Right lobe of liver (tissue), 6 donors: ENCODE measurements around the gene TOMM6. TPM values are rescaled to one million over a fixed set of nuclear protein-coding genes. Genes with fewer than 3 reads are reported as not detected.

ENCODE experiments used
- ATAC-seq, 4 donors: fragments of 200-7000 bp; cut with Tn5 transposase; one replicate each; pipeline ENCODE4 v1.9.1; 2020; ENCODE audit warnings: mild to moderate bottlenecking in 4 of 4, moderate library complexity in 4 of 4
- DNase-seq, 3 donors: peaks; one replicate each; pipeline ENCODE4 v3.0.0-alpha.2; 2020
- H3K27ac ChIP-seq, 3 donors: fragments of 200-600 bp; one replicate each; pipeline ENCODE4 v1.8.0; 2022
- H3K27me3 ChIP-seq, 2 donors: fragments of 200-600 bp; one replicate each; pipeline ENCODE4 v1.8.0; 2022
- H3K36me3 ChIP-seq, 4 donors: fragments of 200-600 bp; sonication (generic) in 1 of 4; one replicate each; pipeline versions ENCODE4 v1.5.1 to v1.8.0; 2017 to 2022; ENCODE audit warnings: control low read depth in 1 of 4
- H3K4me1 ChIP-seq, 4 donors: fragments of 200-600 bp; sonication (generic) in 1 of 4; one replicate each; pipeline versions ENCODE4 v1.5.1 to v1.8.0; 2017 to 2022; ENCODE audit warnings: control low read depth in 1 of 4
- H3K4me3 ChIP-seq, 3 donors: fragments of 200-600 bp; one replicate each; pipeline ENCODE4 v1.8.0; 2022
- H3K9me3 ChIP-seq, 4 donors: fragments of 200-600 bp; sonication (generic) in 1 of 4; one replicate each; pipeline versions ENCODE4 v1.5.1 to v1.8.0; 2017 to 2022; ENCODE audit warnings: control low read depth in 1 of 4
- POLR2A ChIP-seq: fragments of 450-650 bp; IDR thresholded peaks from one replicate; pipeline ENCODE4 v1.6.1; 2017; ENCODE audit warnings: antibody characterized with exemption, mild to moderate bottlenecking
- WGBS: methylation state at CpG from one replicate; pipeline ENCODE4 v1.1.6; 2018; ENCODE audit warnings: low coverage, low lambda C conversion rate; ENCODE audit not compliant: insufficient coverage; ENCODE audit errors: missing lambda C conversion rate; 5-methylcytosine and 5-hydroxymethylcytosine counted together
- intact Hi-C, 2 donors: fragments of 100-400 bp; cut with DNase I; formaldehyde crosslinking; loops; one replicate each; pipeline versions ENCODE4 v1.11.2 to v1.14.1; 2022
- total RNA-seq, 6 experiments: library from RNA; depleted of rRNA in 2 of 6; stranded (reverse); fragments of >200 nt in 2 of 6; fragmentation: NEBNext Ultra II Directional in 3 of 6; extraction: Animal tissue kit (Norgen Biotek cat#: 25700) in 3 of 6; gene quantifications; one replicate each; pipeline versions ENCODE4 v1.1.0 to v1.2.4, GENCODE V29; 2016 to 2023
- TF ChIP-seq, protein P1 (sequence below), 4 donors: fragments of 200-600 bp in 3 of 4; fragments of 450-650 bp in 1 of 4; IDR thresholded peaks; one replicate each; pipeline versions ENCODE4 v1.5.1 to v1.8.0; 2016 to 2022; ENCODE audit warnings: antibody characterized with exemption in 4 of 4, mild to moderate bottlenecking in 2 of 4
- donor health status: DM: no; HTN: yes; CAD: no.
- donor health status: DM: no; HTN: no; CAD: no.
- donor health status: DM: no; HTN: no; CAD: no.
- donor health status: DM: no; HTN: yes; CAD: no.
- donor health status: DM: no; HTN: yes; CAD: no.

The TOMM6 gene
- total RNA-seq, 6 experiments from 2014 or later: 61.8 to 104 (median 75.6) TPM

DNA sequence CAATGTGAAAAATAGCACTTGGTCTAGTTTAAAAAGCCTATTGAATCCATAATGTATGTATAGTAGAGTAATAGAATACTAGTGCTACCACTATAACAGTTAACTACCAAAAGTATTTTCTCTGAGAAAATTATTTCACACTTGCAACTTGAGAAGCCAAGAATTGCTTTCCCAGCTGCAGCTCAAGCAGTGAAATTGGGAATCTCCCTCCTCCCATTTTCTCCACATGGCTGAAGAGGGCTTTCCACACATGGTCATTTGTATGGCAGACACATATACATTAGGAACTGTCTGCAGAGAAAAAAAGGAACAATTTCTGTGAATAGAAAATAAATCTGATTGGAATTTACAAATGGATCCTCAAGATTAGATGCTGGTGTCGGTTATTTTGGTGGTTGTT is 34.5 kb downstream of the TOMM6 start:
- DNase-seq: no peak
- no peak for TF ChIP-seq POLR2A
- TF ChIP-seq, protein P1, sequence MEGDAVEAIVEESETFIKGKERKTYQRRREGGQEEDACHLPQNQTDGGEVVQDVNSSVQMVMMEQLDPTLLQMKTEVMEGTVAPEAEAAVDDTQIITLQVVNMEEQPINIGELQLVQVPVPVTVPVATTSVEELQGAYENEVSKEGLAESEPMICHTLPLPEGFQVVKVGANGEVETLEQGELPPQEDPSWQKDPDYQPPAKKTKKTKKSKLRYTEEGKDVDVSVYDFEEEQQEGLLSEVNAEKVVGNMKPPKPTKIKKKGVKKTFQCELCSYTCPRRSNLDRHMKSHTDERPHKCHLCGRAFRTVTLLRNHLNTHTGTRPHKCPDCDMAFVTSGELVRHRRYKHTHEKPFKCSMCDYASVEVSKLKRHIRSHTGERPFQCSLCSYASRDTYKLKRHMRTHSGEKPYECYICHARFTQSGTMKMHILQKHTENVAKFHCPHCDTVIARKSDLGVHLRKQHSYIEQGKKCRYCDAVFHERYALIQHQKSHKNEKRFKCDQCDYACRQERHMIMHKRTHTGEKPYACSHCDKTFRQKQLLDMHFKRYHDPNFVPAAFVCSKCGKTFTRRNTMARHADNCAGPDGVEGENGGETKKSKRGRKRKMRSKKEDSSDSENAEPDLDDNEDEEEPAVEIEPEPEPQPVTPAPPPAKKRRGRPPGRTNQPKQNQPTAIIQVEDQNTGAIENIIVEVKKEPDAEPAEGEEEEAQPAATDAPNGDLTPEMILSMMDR (IDR thresholded peaks at IDR 0.05): no peak
- no peak for ATAC-seq
- 100% methylated on average over 1 of the region's 1 CpG for WGBS
- H3K9me3 ChIP-seq: no peaks in the 10 kb centered on the region
- H3K36me3 ChIP-seq: no peaks in the 10 kb centered on the region
- intact Hi-C loops: no loop called here
- H3K4me3 ChIP-seq: no peak overlapping the region
- H3K4me1 ChIP-seq: no peaks in the 10 kb centered on the region
- H3K27me3 ChIP-seq: no peaks in the 10 kb centered on the region
- H3K27ac ChIP-seq: no peak overlapping the region

DNA sequence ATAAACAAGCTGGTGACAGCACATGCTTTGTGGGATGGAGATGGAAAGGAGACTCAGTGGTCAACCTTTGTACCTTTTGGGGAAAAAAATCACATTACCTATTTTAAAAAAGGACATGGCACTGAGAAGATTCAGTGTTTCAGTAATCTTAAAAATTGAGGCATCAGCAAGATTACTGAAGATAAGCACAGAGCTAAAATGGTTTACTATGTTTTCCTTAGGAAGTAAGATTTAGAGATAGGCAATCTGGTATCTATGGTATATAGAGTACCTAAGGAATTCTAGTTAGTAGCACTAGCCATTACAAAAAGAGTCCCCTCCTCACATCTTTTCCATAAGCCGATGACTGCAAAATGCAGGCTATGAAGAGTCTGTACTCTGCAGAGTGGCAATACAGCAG is 35.7 kb downstream of the TOMM6 start:
- 100% methylated on average over 1 of the region's 1 CpG for WGBS
- Histone ChIP-seq H3K27me3 (no peaks in the 10 kb centered on the region), H3K4me3 (no peak overlapping the region), H3K36me3 (no peaks in the 10 kb centered on the region), H3K4me1 (no peaks in the 10 kb centered on the region), H3K27ac (no peak overlapping the region), H3K9me3 (no peaks in the 10 kb centered on the region)
- TF ChIP-seq POLR2A: no peak
- TF ChIP-seq, protein P1 (IDR thresholded peaks at IDR 0.05): no peak
- DNase-seq (no peak), ATAC-seq (no peak)
- intact Hi-C loops: no loop called here

DNA sequence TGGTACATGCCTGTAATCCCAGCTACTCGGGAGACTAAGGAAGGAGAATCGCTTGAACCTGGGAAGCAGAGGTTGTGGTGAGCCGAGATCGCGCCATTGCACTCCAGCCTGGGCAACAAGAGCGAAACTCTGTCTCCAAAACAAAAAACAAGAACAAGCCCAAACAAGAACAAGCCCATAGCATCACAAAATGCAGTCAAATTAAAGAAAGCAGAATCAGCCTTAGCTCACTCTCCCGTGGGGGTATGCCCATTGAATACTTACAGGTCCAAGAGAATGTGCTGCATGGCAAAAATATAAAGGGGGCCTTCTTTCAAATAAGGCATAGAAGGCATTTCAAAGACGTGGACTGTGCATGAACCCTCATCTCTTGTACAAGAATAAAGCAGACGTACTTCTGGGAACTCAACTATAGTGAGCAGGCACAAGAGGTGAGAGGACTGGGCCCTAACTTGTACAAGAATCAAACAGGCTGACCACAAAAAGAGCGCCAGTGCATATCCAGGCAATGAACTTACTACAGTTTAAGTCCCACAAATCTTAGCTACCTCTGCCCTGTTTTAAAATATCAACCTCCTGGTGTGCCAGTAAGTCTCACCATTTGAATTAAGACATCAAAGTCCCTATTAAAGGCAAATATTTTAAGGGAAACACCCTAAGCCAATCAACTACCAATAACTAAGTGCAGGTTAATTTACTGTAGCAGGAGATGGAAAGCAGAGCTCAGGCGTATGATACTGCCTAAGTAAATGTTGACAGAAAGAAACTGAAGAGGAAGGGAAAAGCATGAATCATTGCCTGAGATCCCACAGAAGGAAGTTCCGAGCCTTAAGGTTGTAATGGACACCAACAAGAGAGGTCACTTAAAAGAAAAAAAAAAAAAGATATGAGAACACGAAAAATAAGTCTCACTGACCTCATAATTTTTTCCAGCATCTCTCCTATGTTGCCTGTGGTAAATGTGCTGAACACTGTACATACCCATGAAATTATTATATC is 37.4 kb downstream of the TOMM6 start:
- ATAC-seq (no peak), DNase-seq (no peak)
- Histone ChIP-seq H3K27me3 (no peaks in the 10 kb centered on the region), H3K4me1 (no peaks in the 10 kb centered on the region), H3K9me3 (no peaks in the 10 kb centered on the region), H3K36me3 (no peaks in the 10 kb centered on the region), H3K27ac (no peak overlapping the region), H3K4me3 (no peak overlapping the region)
- WGBS: 80% methylated on average over 10 of the region's 13 CpGs
- no peak for TF ChIP-seq POLR2A
- TF ChIP-seq, protein P1 (IDR thresholded peaks at IDR 0.05): no peak
- intact Hi-C loops: no loop called here

DNA sequence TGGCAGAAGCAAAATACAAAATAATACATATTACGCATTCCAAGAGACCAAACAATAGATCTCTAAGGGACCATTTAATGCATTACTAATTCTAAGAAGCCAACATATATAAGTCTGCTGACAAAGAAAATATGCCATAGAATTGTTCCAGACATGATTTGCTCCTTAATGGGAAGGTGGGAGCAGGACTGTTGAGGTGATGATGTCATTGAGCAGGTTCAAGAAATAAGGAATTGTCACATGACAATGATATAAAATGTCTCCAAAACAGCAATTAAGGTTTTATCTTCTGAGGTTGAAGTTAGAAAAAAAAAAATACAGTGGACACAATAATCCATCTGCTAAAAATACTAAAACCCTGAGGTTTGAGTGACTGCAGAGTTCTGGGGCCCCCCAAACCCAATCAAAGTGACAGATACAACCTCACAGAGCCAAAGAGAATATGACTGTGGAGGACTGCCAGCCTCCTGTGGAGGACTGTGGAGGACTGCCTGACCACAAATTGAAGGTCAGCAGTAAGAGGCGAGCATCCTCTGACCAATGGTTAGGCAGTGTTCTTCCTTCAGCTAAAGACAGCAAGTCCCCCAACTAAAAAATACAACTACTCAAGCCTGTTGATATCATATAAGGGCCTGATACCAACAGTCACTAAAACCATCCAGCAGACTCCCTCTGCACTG is 39.0 kb downstream of the TOMM6 start:
- Histone ChIP-seq H3K36me3 (no peaks in the 10 kb centered on the region), H3K4me3 (no peak overlapping the region), H3K9me3 (no peaks in the 10 kb centered on the region), H3K27ac (no peak overlapping the region), H3K4me1 (no peaks in the 10 kb centered on the region), H3K27me3 (no peaks in the 10 kb centered on the region)
- TF ChIP-seq, protein P1 (IDR thresholded peaks at IDR 0.05): no peak
- no peak for TF ChIP-seq POLR2A
- 100% methylated on average over 2 of the region's 2 CpGs for WGBS
- ATAC-seq: no peak
- intact Hi-C loops: no loop called here
- no peak for DNase-seq
